ENCODE data around the gene PUM2. TPM values are rescaled to one million over a fixed set of nuclear protein-coding genes. Genes with fewer than 3 reads are reported as not detected.

PUM2 gene
- total RNA-seq, 6 experiments from 2014 or later = 60.3 to 69.0 (median 64.8) TPM

GRCh38 chr2:20214566-20215182 is 136.0 kb downstream of the PUM2 start:
- Mint-ChIP-seq H3K4me1 (ENCODE audit: low read depth) (peaks cover 18% of the 10 kb centered on the region), H3K27me3 (ENCODE audit: insufficient read depth) (no peaks in the 10 kb centered on the region; the same call in 1 of the 2 replicates), H3K36me3 (ENCODE audit: low read depth) (no peaks in the 10 kb centered on the region), H3K9me3 (no peaks in the 10 kb centered on the region), H3K4me3 (no peak overlapping the region), H3K27ac (peak overlapping the region; percentile 3; the same call in 1 of the 2 replicates)
- TF ChIP-seq CTCF (IDR thresholded peaks at IDR 0.05) = no peak
- DNase-seq = no peak

GRCh38 chr2:20213651-20214565 is 136.7 kb downstream of the PUM2 start:
- H3K36me3 Mint-ChIP-seq (ENCODE audit: low read depth) = no peaks in the 10 kb centered on the region
- DNase-seq = no peak
- peaks cover 19% of the 10 kb centered on the region for H3K4me1 Mint-ChIP-seq (ENCODE audit: low read depth)
- H3K27me3 Mint-ChIP-seq (ENCODE audit: insufficient read depth) = no peaks in the 10 kb centered on the region; the same call in 1 of the 2 replicates
- no peak overlapping the region for H3K4me3 Mint-ChIP-seq
- H3K27ac Mint-ChIP-seq = no peak overlapping the region
- no peak for TF ChIP-seq CTCF (IDR thresholded peaks at IDR 0.05)
- no peaks in the 10 kb centered on the region for H3K9me3 Mint-ChIP-seq

- Mint-ChIP-seq H3K4me3 (no peak overlapping the region), H3K36me3 (ENCODE audit: low read depth) (no peaks in the 10 kb centered on the region), H3K27me3 (ENCODE audit: insufficient read depth) (no peaks in the 10 kb centered on the region; the same call in 1 of the 2 replicates), H3K4me1 (ENCODE audit: low read depth) (peaks cover 21% of the 10 kb centered on the region), H3K27ac (peak overlapping the region; percentile 36; the same call in 1 of the 2 replicates), H3K9me3 (no peaks in the 10 kb centered on the region)
- DNase-seq = no peak
- TF ChIP-seq CTCF (IDR thresholded peaks at IDR 0.05) = no peak
These were observed 137.7 kb downstream of the PUM2 start for GRCh38 chr2:20212871-20213503.

- Mint-ChIP-seq H3K4me3 (no peak overlapping the region; the same call in 1 of the 2 replicates), H3K27ac (peak overlapping the region; percentile 36; the same call in 1 of the 2 replicates), H3K9me3 (no peaks in the 10 kb centered on the region), H3K36me3 (ENCODE audit: low read depth) (no peaks in the 10 kb centered on the region), H3K4me1 (ENCODE audit: low read depth) (peaks cover 22% of the 10 kb centered on the region), H3K27me3 (ENCODE audit: insufficient read depth) (no peaks in the 10 kb centered on the region; the same call in 1 of the 2 replicates)
- DNase-seq = no peak
- TF ChIP-seq CTCF (IDR thresholded peaks at IDR 0.05) = no peak
These were observed 138.2 kb downstream of the PUM2 start for GRCh38 chr2:20212459-20212870.

GRCh38 chr2:20211860-20212458 is 138.7 kb downstream of the PUM2 start:
- no peak for DNase-seq
- Mint-ChIP-seq H3K27ac (no peak overlapping the region), H3K27me3 (ENCODE audit: insufficient read depth) (no peaks in the 10 kb centered on the region; the same call in 1 of the 2 replicates), H3K9me3 (no peaks in the 10 kb centered on the region), H3K36me3 (ENCODE audit: low read depth) (no peaks in the 10 kb centered on the region), H3K4me1 (ENCODE audit: low read depth) (peaks cover 23% of the 10 kb centered on the region), H3K4me3 (no peak overlapping the region)
- no peak for TF ChIP-seq CTCF (IDR thresholded peaks at IDR 0.05)
